Activated naive CD8-positive, alpha-beta T cell treated with anti-CD3 and anti-CD28 coated beads, Interleukin-2, amount 10 ng/mL, durations not matched to agents 7 days and 5 days (primary cell): Measurements from ENCODE around the gene HSPG2. TPM values are rescaled to one million over a fixed set of nuclear protein-coding genes. Genes with fewer than 3 reads are reported as not detected.
"Not testable (repeated sequence)": the region's sequence is repeated elsewhere in the genome, so short reads cannot be mapped to it uniquely, and the experiment has no call there.

Experiments
- ATAC-seq: fragments of 150-1000 bp; cut with Tn5 transposase; one replicate; pipeline ENCODE4 v1.10.0; 2021; ENCODE audit warnings: low read depth, moderate library complexity
- POLR2A ChIA-PET: fragments of 350-600 bp; sonication (Branson Sonifier 250); formaldehyde crosslinking; loops from one replicate; lab custom pipeline; 2021; ENCODE audit warnings: antibody characterized with exemption; lab: Charles Lee
- DNase-seq: peaks from one replicate; pipeline ENCODE4 v3.0.0; 2021
- H3K27ac Mint-ChIP-seq: one replicate; pipeline ENCODE4 v1.8.0; 2022; ENCODE audit warnings: mild to moderate bottlenecking, mixed read lengths
- H3K27me3 Mint-ChIP-seq: one replicate; pipeline ENCODE4 v1.8.0; 2022; ENCODE audit warnings: mild to moderate bottlenecking, moderate library complexity, mixed read lengths
- H3K36me3 Mint-ChIP-seq: one replicate; pipeline ENCODE4 v1.8.0; 2021; ENCODE audit warnings: mild to moderate bottlenecking, mixed read lengths
- H3K4me1 Mint-ChIP-seq: one replicate; pipeline ENCODE4 v1.8.0; 2021; ENCODE audit warnings: mixed read lengths
- H3K4me3 Mint-ChIP-seq: one replicate; pipeline ENCODE4 v1.8.0; 2022; ENCODE audit warnings: mild to moderate bottlenecking, moderate library complexity, mixed read lengths
- H3K9me3 Mint-ChIP-seq: one replicate; pipeline ENCODE4 v1.8.0; 2021; ENCODE audit warnings: mixed read lengths
- total RNA-seq, 2 experiments: library from RNA; stranded (reverse); gene quantifications; one replicate each; pipeline ENCODE4 v1.2.3, GENCODE V29; 2021

The HSPG2 gene
- total RNA-seq, 2 experiments from 2014 or later = 6.7 to 9.5 TPM

DNA sequence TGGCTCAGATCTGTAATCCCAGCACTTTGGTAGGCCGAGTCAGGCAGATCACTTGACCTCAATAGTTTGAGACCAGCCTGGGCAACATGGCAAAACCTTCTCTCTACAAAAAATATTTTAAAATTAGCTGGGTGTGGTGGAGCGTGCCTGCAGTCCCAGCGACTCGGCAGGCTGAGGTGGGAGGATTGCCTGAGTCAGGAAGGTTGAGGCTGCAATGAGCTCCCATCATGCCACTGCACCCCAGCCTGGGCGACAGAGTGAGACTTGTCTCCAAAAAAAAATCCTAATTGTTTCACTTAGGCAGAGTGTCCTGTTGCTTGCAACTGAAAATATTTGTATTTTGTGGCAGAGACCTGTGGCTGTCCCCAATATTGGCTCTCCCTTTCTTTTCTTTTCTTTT lies 32.0 kb upstream of the HSPG2 start:
- H3K27ac Mint-ChIP-seq, H3K36me3 Mint-ChIP-seq, H3K4me1 Mint-ChIP-seq, H3K9me3 Mint-ChIP-seq, DNase-seq, POLR2A ChIA-PET, H3K4me3 Mint-ChIP-seq, H3K27me3 Mint-ChIP-seq, ATAC-seq: not testable (repeated sequence)

DNA sequence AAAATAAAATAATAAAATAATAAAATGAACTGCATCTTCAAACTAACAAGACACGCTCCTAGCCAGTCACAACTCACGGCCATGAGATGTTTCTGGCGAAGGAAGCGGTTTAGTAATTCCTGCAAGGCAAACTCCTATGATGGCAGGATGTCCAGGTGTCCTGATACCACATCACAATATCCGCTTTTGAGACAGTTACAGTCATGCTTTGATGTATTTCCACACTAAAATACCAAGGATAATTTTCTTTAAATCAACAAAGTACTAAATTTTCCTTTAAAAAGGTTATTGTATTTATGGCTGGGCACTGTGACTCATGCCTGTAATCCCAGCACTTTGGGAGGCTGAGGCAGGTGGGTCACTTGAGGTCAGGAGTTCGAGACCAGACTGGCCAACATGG lies 30.1 kb upstream of the HSPG2 start:
- POLR2A ChIA-PET, H3K36me3 Mint-ChIP-seq, H3K4me1 Mint-ChIP-seq, H3K9me3 Mint-ChIP-seq, H3K4me3 Mint-ChIP-seq, DNase-seq, H3K27ac Mint-ChIP-seq, H3K27me3 Mint-ChIP-seq, ATAC-seq: not testable (repeated sequence)

DNA sequence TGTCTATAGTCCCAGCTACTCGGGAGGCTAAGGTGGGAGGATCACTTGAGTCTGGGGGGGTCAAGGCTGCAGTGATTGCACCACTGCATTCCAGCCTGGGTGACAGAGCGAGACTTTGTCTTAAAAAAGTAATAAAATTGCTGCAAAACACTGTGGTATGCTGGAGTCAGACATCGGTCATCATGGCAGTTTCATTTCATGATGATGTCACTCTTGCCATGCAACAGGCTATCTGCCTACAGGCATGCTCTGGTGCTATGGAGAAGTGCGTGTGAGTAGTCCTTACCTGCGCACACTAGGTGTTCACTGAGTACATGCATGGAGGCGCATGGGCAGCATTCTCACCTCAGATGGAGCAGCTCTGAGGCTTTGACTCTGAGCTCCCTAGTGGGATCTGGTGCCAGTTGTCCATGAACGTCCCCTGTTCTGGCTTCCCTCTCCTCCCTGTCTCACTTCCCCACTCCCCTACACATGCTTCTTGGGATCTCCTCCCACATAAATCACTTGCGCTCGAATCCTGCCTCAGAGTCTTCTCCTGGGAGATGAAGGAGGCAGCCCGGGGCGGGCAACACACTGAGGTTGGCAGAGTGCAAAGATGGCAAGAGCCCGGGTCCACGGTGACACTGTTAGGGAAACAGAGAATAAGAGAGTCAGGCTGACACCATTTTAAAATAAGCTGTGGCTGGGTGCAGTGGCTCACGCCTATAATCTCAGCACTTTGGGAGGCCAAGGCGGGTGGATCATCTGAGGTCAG lies 29.3 kb upstream of the HSPG2 start:
- DNase-seq (no peak), ATAC-seq (no peak)
- Mint-ChIP-seq H3K36me3 (no peaks in the 10 kb centered on the region), H3K27ac (no peak overlapping the region), H3K4me1 (peaks cover 4% of the 10 kb centered on the region), H3K27me3 (peaks cover 2% of the 10 kb centered on the region), H3K4me3 (no peak overlapping the region), H3K9me3 (no peaks in the 10 kb centered on the region)
- POLR2A ChIA-PET = no interaction called here

DNA sequence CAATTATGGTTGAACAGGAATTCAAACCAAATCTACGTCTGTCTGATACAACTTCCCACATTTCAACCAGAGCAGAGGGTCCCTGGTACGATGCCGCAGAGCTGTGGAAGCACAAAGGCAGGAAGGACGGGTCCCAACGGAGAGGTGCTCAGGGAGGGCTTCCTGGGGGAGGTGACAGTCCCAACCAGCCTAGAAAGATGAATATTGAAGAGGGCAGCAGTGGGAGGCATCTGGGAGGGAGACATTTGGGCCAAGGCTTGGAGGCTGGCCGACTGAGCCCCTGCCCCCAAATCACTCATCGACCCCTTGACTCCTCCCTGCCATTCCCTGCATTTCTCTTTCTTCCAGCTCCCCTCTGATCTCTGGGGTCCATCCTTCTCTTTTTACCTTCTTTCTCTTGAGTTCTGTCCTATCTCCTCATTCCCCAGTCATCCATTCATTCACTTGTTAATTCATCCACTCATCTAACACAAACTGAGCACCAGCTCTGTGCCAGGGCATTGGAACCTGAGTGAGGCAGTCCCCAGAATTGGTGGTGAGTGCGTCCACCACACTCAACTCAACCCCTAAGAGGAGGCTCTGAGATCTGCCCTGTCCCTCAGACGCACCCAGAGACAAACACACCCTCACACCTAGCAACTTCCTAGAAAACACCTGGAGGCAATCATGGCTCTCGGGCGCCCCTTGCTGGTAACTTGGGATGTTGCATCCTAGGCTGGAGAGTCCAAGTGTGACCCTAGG lies 26.5 kb upstream of the HSPG2 start:
- H3K9me3 Mint-ChIP-seq = no peaks in the 10 kb centered on the region

DNA sequence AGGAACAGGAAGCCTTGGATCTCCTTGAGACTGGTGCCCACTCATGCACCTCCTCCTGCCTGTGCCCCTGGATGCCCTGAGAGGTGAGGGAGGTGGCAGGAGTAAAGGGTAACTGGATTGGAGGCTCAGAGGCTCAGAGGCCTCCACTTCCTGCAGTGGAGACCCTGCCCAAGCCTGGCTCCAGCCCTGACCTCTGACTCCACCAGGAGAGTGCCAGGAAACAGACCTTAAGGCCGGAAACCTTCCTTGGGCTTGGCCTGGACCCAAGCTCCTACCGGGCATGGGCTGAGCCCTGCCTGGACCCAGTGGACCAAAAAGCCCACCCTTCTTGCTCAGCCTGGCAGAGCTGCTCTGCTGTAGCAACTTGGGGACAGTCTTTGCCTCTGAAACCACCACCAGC lies 24.7 kb upstream of the HSPG2 start:
- H3K9me3 Mint-ChIP-seq = no peaks in the 10 kb centered on the region
- no peak overlapping the region for H3K4me3 Mint-ChIP-seq
- no peaks in the 10 kb centered on the region for H3K36me3 Mint-ChIP-seq
- peaks cover 20% of the 10 kb centered on the region for H3K4me1 Mint-ChIP-seq
- POLR2A ChIA-PET = no interaction called here
- H3K27me3 Mint-ChIP-seq = peaks cover 2% of the 10 kb centered on the region
- ATAC-seq (no peak), DNase-seq (no peak)
- no peak overlapping the region for H3K27ac Mint-ChIP-seq

More for the DNA sequence above, 26.5 kb upstream of the HSPG2 start:
- Mint-ChIP-seq H3K27me3 (peaks cover 2% of the 10 kb centered on the region), H3K4me1 (peaks cover 4% of the 10 kb centered on the region), H3K36me3 (no peaks in the 10 kb centered on the region), H3K27ac (peak overlapping the region; percentile 77), H3K4me3 (no peak overlapping the region)
- DNase-seq = peak; percentile 89
- peak; percentile 87 for ATAC-seq
- POLR2A ChIA-PET = no interaction called here

DNA sequence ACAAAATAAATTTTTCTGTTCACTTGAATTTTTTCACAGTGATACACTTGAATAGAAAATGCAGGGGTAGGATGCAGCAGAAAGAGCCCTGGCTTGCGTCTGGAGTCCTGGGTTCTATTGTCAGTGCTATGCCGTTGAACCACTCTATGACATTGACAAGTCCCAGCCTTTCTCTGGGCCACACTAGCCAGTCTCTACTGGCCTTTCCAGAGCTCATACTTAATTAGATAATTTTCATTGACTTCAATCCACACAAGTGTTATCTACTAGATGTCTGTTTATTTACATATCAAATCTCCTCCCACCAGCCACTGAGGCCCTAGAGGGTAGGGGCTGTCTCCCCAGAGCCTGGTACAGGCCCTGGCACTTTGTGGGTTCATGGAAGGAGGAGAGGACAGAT lies 24.2 kb upstream of the HSPG2 start:
- no peaks in the 10 kb centered on the region for H3K36me3 Mint-ChIP-seq
- H3K4me3 Mint-ChIP-seq = no peak overlapping the region
- ATAC-seq (no peak), DNase-seq (no peak)
- H3K27me3 Mint-ChIP-seq = peaks cover 2% of the 10 kb centered on the region
- POLR2A ChIA-PET = no interaction called here
- H3K4me1 Mint-ChIP-seq = peaks cover 24% of the 10 kb centered on the region
- H3K27ac Mint-ChIP-seq = no peak overlapping the region
- no peaks in the 10 kb centered on the region for H3K9me3 Mint-ChIP-seq

DNA sequence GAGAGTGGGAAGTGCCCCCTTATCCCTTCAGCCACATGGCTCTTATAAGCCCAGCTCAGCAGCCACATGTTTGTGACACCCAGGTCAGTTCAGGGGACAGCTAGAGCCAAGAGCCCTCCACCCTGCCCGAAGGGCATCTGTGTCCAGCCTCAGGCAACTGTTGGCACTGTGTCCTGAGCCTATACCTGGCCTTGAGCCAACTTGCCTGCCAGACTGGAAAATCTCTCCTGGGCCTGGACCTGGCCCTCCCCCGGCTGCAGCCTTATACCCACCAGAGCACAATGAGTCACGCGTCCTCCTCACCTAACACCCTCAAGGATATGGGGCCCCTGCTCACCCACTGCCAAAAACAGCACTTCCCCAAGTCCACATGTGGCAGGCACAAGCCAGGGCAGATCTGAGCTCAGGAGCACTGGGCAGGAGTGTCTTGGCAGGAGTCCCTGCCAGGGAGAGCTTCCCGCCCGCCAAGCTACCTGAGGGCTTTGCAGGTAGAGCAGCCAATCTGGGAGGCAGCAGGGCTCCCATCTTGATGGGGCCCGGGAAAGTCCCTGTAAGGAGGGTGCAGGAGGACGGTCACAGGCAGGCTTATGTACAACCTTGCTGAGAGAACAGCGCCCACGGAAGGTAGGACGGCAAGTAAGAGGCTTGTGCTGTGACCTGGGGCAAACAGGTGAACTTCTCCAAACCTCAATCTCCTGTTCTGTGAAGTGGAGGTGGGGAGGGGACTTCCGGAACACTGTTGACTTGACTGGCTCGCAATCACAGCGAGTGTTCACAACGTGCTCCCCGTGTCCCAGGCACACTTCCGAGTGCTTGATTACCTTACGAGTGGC lies 19.8 kb upstream of the HSPG2 start:
- POLR2A ChIA-PET = interaction anchor here (1.0 to 1.8 kb wide), 4 partner anchors 8 to 175 kb away, joined by 3 to 5 read pairs (median 3); no protein-coding TSS in a partner anchor
- Mint-ChIP-seq H3K27me3 (no peaks in the 10 kb centered on the region), H3K4me3 (peak overlapping the region; percentile 73), H3K9me3 (no peaks in the 10 kb centered on the region), H3K27ac (peak overlapping the region; percentile 86), H3K36me3 (peaks cover 2% of the 10 kb centered on the region), H3K4me1 (peaks cover 26% of the 10 kb centered on the region)
- ATAC-seq = peak; percentile 76
- DNase-seq = peak; percentile 49

DNA sequence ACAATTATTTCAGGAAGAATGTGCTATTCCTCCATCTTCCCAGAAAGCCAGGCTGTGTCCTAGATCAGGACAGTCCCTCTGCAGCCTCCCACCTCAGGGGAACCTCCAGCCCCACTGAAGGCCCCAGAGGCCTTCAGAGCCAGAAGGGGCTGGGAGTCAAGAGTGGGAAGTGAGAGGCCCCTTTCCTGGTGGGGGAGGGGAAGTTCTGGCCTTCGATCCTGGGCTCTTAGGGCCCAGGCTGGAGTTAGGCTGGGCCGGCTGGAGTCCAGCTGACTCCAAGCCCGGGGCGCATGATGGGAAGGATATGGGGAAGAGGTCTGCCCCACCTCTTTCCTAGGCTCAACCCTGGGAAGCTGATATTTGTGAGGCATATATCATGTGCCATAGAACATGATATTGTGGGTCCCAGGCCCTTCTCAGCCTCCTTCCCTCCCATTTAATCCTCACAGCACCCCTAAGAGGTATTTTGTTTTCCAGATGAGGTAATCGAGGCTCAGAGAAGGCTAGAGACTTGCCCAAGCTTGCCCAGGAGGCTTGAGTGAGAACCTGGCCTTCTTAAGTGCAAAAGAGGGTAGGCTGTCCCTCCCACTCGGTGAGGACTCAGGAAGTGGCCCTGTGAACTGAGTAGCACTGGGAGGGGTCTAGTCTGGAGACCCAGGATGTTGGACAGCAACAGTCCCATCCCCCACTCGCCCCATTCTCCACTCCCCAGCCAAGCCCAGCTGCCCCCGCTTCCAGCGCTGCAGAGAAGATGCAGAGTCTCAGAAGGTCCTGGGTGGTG lies 18.6 kb upstream of the HSPG2 start:
- peak; percentile 47 for DNase-seq
- POLR2A ChIA-PET = interaction anchor here (0.5 to 1.8 kb wide), 5 partner anchors 7 to 173 kb away, joined by 3 to 5 read pairs (median 3); partner anchors contain the start of genes HSPG2 and USP48
- ATAC-seq = peak; percentile 56
- Mint-ChIP-seq H3K36me3 (peaks cover 2% of the 10 kb centered on the region), H3K4me1 (peaks cover 26% of the 10 kb centered on the region), H3K27me3 (no peaks in the 10 kb centered on the region), H3K27ac (peak overlapping the region; percentile 86), H3K4me3 (peak overlapping the region; percentile 73), H3K9me3 (no peaks in the 10 kb centered on the region)

DNA sequence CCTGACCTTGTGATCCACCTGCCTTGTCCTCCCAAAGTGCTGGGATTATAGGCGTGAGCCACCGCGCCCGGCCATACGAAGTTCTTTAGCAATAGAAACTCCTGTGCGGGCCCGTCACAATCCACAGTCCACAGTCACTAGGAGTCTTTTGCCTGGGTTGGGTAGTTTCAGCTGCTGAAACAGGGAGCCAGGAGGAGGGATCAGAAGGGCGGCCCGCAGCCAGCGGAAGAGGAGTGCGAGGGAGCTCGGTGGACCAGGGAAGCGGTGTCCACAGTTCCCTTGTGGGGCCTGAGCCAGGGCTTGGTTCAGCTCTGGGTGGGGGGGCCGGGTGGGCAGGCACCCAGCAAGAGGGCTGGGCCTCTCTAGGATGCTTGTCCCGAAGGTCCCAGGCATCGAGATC lies 17.9 kb upstream of the HSPG2 start:
- POLR2A ChIA-PET = no interaction called here
- no peaks in the 10 kb centered on the region for H3K27me3 Mint-ChIP-seq
- peaks cover 2% of the 10 kb centered on the region for H3K36me3 Mint-ChIP-seq
- peak overlapping the region; percentile 61 for H3K27ac Mint-ChIP-seq
- H3K9me3 Mint-ChIP-seq = no peaks in the 10 kb centered on the region
- H3K4me3 Mint-ChIP-seq = peak overlapping the region; percentile 25
- no peak for ATAC-seq
- H3K4me1 Mint-ChIP-seq = peaks cover 26% of the 10 kb centered on the region
- DNase-seq = no peak

DNA sequence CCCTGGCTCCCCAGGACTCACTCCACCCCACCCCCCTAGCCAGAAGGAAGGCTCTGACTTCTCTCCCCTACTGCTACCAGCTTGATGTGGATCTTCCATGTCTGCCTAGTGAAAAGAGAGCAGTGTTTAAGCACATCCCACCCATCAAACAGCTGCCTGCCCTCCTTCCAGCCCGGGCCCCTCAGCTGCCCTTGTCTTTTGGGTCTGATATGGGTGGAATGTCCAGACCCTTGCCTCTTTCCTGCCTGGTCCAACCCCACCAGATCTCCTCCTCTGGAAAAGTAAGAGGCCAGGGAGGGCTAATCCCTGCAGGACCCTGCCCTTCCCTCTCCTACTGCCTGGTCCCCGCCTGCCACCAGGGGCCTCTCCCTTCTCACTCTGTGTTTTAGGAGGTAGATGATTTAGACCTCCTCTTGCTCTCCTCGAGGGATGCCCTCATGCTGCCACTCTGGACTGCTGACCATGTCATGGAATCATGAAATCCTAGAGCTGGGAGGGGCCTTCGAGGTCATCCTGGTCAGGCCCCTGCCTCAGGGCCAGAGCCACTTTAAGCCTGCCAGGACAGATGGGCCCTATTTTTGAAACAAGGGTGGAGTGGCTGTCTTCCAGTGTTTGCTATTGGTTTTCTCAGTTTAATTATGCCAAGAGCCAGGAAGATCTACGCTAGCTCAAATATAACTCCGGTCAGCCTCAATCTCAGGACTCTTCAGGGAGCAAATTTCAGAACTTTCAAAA lies 15.8 kb upstream of the HSPG2 start:
- H3K27ac Mint-ChIP-seq = peak overlapping the region; percentile 21
- DNase-seq = no peak
- no peaks in the 10 kb centered on the region for H3K9me3 Mint-ChIP-seq
- no peak overlapping the region for H3K4me3 Mint-ChIP-seq
- H3K4me1 Mint-ChIP-seq = peaks cover 20% of the 10 kb centered on the region
- H3K36me3 Mint-ChIP-seq = peaks cover 2% of the 10 kb centered on the region
- H3K27me3 Mint-ChIP-seq = no peaks in the 10 kb centered on the region
- ATAC-seq = no peak
- POLR2A ChIA-PET = no interaction called here

DNA sequence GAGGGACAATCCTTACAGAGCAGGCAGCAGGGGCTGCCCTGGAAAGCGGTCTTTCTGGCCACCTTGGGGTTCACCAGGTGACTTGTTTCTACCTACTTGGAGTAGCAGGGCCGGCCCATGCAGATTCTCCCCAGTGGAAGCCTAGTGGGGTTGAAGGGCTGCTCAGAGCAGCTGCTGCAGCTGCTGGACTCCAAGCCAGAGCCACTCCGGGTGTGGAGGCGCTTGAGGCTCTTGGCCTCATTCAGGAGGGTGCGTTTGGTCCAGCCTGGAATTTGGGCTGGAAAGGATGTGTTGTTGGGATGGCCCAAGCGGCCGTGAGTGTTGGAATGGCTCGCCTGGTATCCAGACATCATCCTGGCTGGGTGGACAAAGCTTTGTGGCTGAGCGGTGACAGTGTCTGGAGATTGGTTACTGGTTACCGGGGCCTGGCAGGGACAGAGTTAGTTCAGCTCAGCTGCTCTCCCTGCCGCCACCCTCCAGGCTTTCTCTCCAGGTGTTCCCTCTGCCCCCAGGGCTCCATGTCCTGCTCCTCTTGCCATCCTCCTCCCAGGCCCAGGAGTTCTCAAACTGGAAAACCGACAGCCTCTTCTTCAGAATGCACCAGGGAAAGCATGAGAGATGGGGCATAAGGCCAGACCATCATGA lies 14.2 kb upstream of the HSPG2 start:
- POLR2A ChIA-PET = no interaction called here
- Mint-ChIP-seq H3K4me3 (no peak overlapping the region), H3K27ac (no peak overlapping the region), H3K9me3 (no peaks in the 10 kb centered on the region), H3K4me1 (peaks cover 6% of the 10 kb centered on the region), H3K36me3 (peaks cover 2% of the 10 kb centered on the region), H3K27me3 (no peaks in the 10 kb centered on the region)
- DNase-seq = no peak
- no peak for ATAC-seq

DNA sequence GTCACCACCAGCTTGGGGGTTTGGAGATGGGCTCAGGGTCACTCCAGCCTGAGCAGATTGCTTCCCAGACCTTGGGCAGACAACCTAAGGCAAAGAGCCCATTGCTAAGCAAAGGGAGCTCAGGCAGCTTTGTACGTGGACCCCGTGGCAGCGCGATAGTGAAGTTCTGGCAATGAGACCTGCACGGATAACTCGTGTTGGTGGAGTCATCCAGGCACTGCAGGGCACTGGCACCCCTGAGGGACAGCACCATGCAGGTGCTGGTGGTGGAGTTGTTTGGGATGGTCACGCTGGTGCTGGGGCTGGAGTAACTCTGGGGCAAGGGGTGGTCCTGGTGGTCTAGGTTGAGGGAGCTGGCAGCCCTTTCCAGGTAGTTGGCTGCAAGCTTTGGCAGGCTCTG lies 13.6 kb upstream of the HSPG2 start:
- Mint-ChIP-seq H3K4me1 (no peaks in the 10 kb centered on the region), H3K9me3 (no peaks in the 10 kb centered on the region), H3K36me3 (peaks cover 2% of the 10 kb centered on the region), H3K27ac (no peak overlapping the region), H3K4me3 (no peak overlapping the region), H3K27me3 (no peaks in the 10 kb centered on the region)
- no peak for DNase-seq
- POLR2A ChIA-PET = no interaction called here
- ATAC-seq = no peak
